Left lung (tissue), 10 donors: ENCODE data around the gene ZNF678. TPM values are rescaled to one million over a fixed set of nuclear protein-coding genes. Genes with fewer than 3 reads are reported as not detected.
A peak's percentile ranks its signal among the peaks of the same experiment; 100 is the strongest.

Experiments used
- ATAC-seq: fragments of 200-7000 bp; cut with Tn5 transposase; one replicate; pipeline ENCODE4 v1.9.1; 2020; ENCODE audit warnings: moderate library complexity
- DNase-seq, 4 donors: peaks; one replicate each; pipeline ENCODE4 v3.0.0-alpha.2; 2013 to 2020
- H3K27ac ChIP-seq, 2 donors: fragments of 200-600 bp; sonication (generic) in 1 of 2; one replicate each; pipeline versions ENCODE4 v1.5.0 to v1.8.0; 2020 to 2021
- H3K27me3 ChIP-seq, 2 donors: fragments of 200-600 bp; sonication (generic) in 1 of 2; one replicate each; pipeline versions ENCODE4 v1.5.0 to v1.8.0; 2020 to 2021
- H3K36me3 ChIP-seq, 2 donors: fragments of 200-600 bp; sonication (generic) in 1 of 2; one replicate each; pipeline versions ENCODE4 v1.5.0 to v1.8.0; 2020 to 2021
- H3K4me1 ChIP-seq, 2 donors: fragments of 200-600 bp; one replicate each; pipeline ENCODE4 v1.8.0; 2021
- H3K4me3 ChIP-seq, 2 donors: fragments of 200-600 bp; sonication (generic) in 1 of 2; one replicate each; pipeline versions ENCODE4 v1.5.0 to v1.8.0; 2020 to 2021; ENCODE audit warnings: mild to moderate bottlenecking in 1 of 2
- H3K9me3 ChIP-seq, 2 donors: fragments of 200-600 bp; sonication (generic) in 1 of 2; one replicate each; pipeline versions ENCODE4 v1.5.0 to v1.8.0; 2020 to 2021
- CTCF ChIP-seq, 2 donors: fragments of 200-600 bp; sonication (generic) in 1 of 2; IDR thresholded peaks; one replicate each; pipeline versions ENCODE4 v1.5.0 to v1.8.0; 2021; ENCODE audit warnings: antibody characterized with exemption in 2 of 2
- intact Hi-C, 2 donors: fragments of 100-400 bp; cut with DNase I; formaldehyde crosslinking; loops; one replicate each; pipeline versions ENCODE4 v1.11.2 to v1.14.2; 2022
- polyA plus RNA-seq, 6 donors: library from polyadenylated mRNA; unstranded; fragments of 120-200 nt; gene quantifications; one replicate each; pipeline ENCODE4 v1.2.1, GENCODE V29; 2013; ENCODE audit not compliant: insufficient read length in 6 of 6
- total RNA-seq, 2 donors: library from RNA; stranded (reverse); fragmentation: NEBNext Ultra II Directional; extraction: Animal tissue kit (Norgen Biotek cat#: 25700); gene quantifications; one replicate each; pipeline ENCODE4 v1.2.1, GENCODE V29; 2021
- donor health status: DM: no; HTN: yes; CAD: no.
- donor health status: DM: no; HTN: no; CAD: no.

ZNF678 gene
- total and polyA plus RNA-seq, 8 donors, result 7.3 to 19.5 (median 16.6) TPM

- H3K4me3 ChIP-seq, result no peak overlapping the region
- ATAC-seq (no peak), DNase-seq (no peak)
- H3K4me1 ChIP-seq, result no peaks in the 10 kb centered on the region
- H3K36me3 ChIP-seq, result peaks cover 0 to 11% of the 10 kb centered on the region in 2 donors
- H3K9me3 ChIP-seq, result peaks cover 5 to 97% of the 10 kb centered on the region in 2 donors
- H3K27me3 ChIP-seq, result no peaks in the 10 kb centered on the region
- no peak overlapping the region for H3K27ac ChIP-seq
- intact Hi-C loops, result no loop called here
- TF ChIP-seq CTCF (IDR thresholded peaks at IDR 0.05), result no peak
Observed at GRCh38 chr1:227532019-227532619, 31.2 kb upstream of the ZNF678 start.

- peaks cover 0 to 16% of the 10 kb centered on the region in 2 donors for H3K4me1 ChIP-seq
- H3K4me3 ChIP-seq, result no peak overlapping the region
- no peaks in the 10 kb centered on the region for H3K36me3 ChIP-seq
- no peak for ATAC-seq
- H3K9me3 ChIP-seq, result peaks cover 0 to 23% of the 10 kb centered on the region in 2 donors
- TF ChIP-seq CTCF (IDR thresholded peaks at IDR 0.05), result no peak
- intact Hi-C loops, result no loop called here
- no peak overlapping the region for H3K27ac ChIP-seq
- DNase-seq, result peak in 1 of 4 donors; percentile 41
- peaks cover 0 to 12% of the 10 kb centered on the region in 2 donors for H3K27me3 ChIP-seq
Observed at GRCh38 chr1:227540170-227541098, 22.9 kb upstream of the ZNF678 start.

GRCh38 chr1:227541129-227541528 is 22.2 kb upstream of the ZNF678 start:
- no peak for ATAC-seq
- Histone ChIP-seq H3K4me3 (no peak overlapping the region), H3K36me3 (no peaks in the 10 kb centered on the region), H3K4me1 (peaks cover 0 to 16% of the 10 kb centered on the region in 2 donors), H3K27ac (no peak overlapping the region), H3K27me3 (peaks cover 0 to 12% of the 10 kb centered on the region in 2 donors), H3K9me3 (peaks cover 0 to 17% of the 10 kb centered on the region in 2 donors)
- DNase-seq, result peak in 1 of 4 donors; percentile 43
- intact Hi-C loops, result no loop called here
- no peak for TF ChIP-seq CTCF (IDR thresholded peaks at IDR 0.05)

- peaks cover 0 to 11% of the 10 kb centered on the region in 2 donors for H3K9me3 ChIP-seq
- ATAC-seq, result peak; percentile 32
- H3K36me3 ChIP-seq, result no peaks in the 10 kb centered on the region
- H3K27ac ChIP-seq, result peak overlapping the region; percentile 67 to 68
- peaks cover 0 to 16% of the 10 kb centered on the region in 2 donors for H3K4me1 ChIP-seq
- H3K27me3 ChIP-seq, result peaks cover 0 to 12% of the 10 kb centered on the region in 2 donors
- no peak for TF ChIP-seq CTCF (IDR thresholded peaks at IDR 0.05)
- peak in 1 of 4 donors; percentile 86 for DNase-seq
- peak overlapping the region; percentile 62 to 82 for H3K4me3 ChIP-seq
- intact Hi-C loops, result no loop called here
Observed at GRCh38 chr1:227541796-227542152, 21.6 kb upstream of the ZNF678 start.
